CD4-positive, alpha-beta T cell treated with Interleukin-2 at 100 ng/mL for 4 hours (primary cell): Measurements from ENCODE around the gene CEP57.
"Not testable (repeated sequence)": the region's sequence is repeated elsewhere in the genome, so short reads cannot be mapped to it uniquely, and the experiment has no call there.

Source experiments
- DNase-seq: peaks from one replicate; pipeline ENCODE4 v3.0.0-alpha.2; 2020; ENCODE audit warnings: low spot score

CEP57 gene

GRCh38 chr11:95799546-95799945 lies 9.2 kb downstream of the CEP57 start:
- DNase-seq: no peak

- DNase-seq: no peak
These were observed 10.1 kb downstream of the CEP57 start for GRCh38 chr11:95800438-95800837.

- no peak for DNase-seq
These were observed 12.5 kb downstream of the CEP57 start for GRCh38 chr11:95802806-95803205.

DNA sequence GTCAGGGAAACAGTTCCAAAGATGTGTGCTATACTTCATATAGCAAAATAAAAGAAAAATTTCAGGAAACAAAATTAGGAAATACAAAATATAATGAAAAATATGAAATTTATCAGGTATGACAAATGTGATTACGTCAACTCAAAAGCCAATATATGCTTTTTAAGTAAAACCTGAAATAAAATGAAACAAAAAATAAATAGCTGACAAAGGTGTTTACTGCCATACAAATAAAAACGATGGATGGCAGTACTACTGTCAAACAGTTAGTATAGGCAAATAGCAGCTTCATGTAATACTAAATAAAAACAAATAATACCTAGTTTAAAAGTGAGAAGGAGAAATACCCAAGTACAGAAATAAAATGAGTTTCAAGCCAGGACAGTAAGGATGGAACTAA lies 13.7 kb downstream of the CEP57 start:
- DNase-seq: no peak

DNA sequence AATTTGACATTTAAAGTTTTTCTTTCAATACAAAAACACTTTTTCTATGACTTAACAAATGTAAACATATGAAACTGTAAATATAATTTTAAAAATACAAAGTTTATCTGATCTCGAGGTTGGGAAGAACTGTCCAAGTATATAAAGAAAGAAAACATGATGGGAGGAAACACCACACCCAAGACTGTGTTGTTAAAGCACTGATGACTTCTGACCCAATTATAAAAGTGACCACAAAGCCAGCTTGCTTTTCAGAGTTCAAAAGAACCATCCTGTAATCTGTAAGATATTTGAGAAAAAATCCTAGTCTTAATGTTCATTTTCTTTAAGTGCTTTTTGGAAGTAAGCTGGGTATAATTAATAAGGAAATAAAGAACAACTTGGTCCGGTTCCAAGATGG lies 15.6 kb downstream of the CEP57 start:
- DNase-seq: no peak

DNA sequence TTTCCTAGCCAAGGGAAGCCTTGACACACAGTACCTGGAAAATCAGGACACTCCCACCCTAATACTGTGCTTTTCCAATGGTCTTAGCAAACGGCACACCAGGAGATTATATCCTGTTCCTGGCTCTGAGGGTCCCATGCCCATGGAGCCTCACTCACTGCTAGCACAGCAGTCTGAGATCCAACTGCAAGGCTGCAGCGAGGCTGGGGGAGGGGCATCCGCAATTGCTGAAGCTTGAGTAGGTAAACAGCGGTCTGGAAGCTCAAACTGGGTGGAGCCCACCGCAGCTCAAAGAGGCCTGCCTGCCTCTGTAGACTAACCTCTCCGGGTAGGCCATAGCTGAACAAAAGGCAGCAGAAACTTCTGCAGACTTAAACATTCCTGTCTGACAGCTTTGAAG lies 16.2 kb downstream of the CEP57 start:
- DNase-seq: not testable (repeated sequence)

DNA sequence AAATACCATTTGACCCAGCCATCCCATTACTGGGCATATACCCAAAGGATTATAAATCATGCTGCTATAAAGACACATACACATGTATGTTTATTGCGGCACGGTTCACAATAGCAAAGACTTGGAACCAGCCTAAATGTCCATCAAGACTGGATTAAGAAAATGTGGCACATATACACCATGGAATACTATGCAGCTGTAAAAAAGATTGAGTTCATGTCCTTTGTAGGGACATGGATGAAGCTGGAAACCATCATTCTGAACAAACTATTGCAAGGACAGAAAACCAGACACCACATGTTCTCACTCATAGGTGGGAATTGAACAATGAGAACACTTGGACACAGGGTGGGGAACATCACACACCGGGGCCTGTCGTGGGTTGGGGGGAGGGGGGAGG lies 20.8 kb downstream of the CEP57 start:
- DNase-seq: not testable (repeated sequence)

DNA sequence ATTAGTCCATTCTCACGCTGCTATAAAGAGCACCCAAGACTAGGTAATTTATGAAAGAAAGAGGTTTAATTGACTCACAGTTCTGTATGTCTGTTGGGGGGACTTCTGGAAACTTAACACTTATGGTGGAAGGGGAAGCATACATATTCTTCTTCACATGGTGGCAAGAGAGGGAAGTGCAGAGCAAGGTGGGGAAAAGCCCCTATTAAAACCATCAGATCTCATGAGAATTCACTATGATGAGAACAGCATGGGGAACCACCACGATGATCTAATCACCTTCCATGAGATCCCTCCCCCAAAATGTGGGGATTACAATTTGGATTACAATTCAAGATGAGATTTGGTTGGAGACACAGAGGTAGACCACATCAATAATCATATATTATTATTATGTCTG lies 25.7 kb downstream of the CEP57 start:
- no peak for DNase-seq

- no peak for DNase-seq
These were observed 31.3 kb downstream of the CEP57 start for GRCh38 chr11:95821640-95822039.

- DNase-seq: no peak
These were observed 37.4 kb downstream of the CEP57 start for GRCh38 chr11:95827696-95828095.

DNA sequence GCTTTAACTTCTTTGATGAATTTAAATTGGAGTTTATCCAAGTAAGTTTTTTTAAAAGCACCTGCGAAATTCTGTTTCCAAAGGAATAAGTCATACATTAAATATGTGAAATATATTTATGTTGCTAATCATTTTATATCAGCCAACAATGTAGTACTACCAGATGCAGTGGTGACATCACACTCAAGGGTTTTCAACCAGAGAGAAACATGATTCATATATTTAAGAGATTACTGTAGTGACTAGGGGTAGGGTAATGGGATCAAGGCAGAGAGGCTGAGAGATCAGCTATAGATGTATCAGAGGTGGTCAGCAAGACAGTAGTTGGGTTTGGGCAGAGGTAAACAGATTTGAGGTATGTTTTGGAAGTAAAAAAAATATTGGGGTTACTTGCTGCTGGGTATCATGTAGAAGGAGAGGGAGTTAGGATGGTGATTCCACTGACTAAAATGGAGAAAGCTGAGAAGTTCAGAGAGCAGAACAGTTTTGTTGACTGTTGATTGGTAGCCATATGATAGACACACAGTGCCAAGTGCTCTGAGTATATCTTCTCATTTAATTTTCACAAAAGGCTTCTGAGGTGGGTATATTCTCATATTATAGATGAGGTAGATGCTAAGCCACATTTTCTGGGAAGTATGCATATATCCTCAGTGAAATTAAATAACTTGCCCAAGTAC lies 39.4 kb downstream of the CEP57 start:
- DNase-seq: no peak

DNA sequence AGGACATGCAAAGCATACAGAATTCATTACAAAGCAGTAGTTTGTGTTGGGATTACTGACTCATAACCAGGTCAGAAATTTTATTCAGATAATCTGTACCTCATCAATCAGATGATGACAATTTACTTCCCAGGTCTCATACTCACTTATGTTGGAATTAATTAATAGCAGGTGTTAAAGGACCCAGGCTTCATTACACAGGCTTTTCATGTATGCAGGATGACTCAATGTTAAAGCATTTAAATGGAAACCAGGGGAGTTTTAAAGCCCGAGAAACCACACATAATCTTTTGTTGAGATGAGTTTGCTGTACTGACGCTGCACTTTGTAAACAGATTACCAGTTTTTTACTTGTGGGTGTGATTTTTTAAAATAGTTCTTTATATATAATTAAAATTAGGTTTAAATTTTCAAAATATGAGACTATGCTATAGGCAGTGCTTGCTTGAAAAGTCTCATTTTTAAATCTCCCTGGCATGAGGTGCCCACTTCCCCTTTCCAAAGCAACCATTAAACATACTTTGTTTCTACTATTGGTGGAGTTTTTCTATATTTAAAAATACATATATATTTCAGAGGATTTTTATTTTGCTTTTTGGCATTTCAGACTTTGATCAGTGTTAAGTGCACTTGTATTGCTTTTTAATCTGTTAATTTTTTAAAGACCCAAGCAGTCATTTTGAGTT lies 41.0 kb downstream of the CEP57 start:
- DNase-seq: no peak

DNA sequence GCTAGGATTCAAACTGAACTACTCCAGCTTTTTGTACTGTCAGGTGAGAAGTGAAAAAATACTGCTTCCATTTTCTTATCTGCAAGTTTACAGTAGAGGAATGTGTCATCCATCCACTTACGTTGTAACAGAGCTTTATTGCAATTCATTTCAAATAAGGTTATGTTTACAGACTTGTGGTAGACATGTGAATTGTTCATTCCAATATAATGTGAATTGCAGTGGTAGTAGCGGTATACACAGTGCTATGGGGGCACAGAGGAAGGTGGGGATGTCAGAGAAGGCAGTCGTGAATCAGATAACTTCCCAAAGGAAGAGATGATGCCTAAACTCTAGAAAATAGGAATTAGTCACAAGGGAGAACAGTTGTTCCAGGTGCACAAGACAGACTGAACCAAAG lies 42.5 kb downstream of the CEP57 start:
- DNase-seq: no peak

DNA sequence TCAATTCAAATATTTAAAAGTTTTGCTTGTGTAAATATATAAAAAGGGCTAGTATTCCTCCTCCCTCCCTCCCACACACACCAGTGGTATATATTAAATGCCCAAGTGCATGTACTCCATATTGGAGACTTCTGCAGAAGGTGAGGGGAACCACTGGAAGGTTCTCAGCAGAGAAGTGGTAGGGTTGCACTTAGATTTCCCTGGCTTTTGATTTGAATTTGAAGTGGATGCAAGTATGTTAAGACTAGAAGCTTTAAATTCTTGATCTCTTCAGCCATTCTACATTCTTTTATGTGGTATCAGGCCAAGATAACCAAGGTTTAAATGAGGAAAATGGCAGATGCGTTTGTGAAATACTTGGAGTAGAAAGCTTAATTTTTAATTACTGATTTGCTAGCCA lies 43.1 kb downstream of the CEP57 start:
- no peak for DNase-seq

GRCh38 chr11:95835351-95835750 lies 45.1 kb downstream of the CEP57 start:
- DNase-seq: no peak

DNA sequence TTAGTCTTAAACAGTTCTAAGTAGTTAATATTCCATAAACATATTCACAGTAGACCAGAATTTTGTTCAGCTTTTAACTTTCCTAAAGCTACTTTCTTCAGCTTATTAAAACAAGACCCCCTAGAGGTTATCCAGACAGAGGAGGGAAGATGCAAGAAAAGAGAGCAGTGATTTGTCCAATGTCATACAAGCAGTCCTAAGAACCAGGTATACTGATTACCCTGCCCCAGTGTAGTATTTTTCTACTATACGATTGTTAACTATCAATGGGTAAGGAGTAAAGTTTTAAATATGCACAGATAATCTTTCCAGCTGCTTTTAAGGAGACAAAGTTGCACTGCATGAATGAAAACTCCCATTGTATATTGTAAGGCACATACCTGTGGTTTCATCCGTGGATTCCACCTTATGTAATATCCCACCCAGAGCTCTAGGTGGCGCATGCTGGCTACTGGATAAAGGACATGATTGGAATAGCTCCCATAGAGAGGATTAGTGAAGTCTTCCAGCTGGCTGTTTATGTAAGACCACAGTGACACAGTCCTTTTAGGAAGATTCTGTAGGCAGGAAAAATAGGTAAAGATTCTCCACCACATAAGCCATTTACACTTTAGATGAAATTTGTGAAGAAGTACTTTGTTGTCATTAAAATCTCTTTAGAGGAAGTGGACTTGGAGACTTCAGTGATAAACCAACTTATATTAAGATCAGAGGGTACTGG lies 45.6 kb downstream of the CEP57 start:
- DNase-seq: peak; percentile 69

- no peak for DNase-seq
These were observed 54.9 kb downstream of the CEP57 start for GRCh38 chr11:95845167-95845566.

DNA sequence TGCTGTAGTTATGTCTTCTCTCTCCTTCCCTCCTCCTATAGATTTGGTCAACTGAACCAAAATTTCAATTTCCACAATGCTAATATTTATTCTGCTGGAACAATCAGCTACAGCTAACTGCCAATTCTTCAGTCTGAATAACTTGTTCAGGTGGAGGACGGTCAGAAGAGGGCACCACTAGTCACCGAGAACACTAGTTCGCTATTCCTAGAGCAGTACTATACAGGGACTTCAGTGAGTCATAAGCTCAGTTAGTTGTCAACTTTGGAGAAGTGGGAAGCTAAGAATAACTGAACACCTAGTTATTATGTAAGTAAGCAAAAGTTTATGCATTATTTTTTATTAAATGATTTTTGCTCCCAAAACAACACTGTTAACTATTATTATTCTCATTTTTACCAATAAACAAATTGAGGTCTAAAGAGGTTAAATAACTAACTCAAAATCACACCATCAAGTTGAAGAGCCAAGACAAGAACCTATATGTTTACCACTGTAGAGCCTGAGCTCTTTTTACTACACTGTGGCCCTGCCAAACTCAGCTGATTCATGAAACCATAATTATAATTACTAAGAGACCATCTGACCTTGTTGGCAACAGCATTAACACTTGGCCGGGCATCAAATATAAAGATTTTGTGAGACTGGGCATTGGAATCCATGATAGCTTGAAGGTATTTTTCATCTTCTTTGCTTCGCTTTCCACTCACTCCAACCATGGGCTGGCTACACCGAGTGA lies 59.0 kb downstream of the CEP57 start:
- peak; percentile 27 for DNase-seq

- no peak for DNase-seq
These were observed 59.8 kb downstream of the CEP57 start for GRCh38 chr11:95850137-95850536.

GRCh38 chr11:95853138-95853537 lies 62.8 kb downstream of the CEP57 start:
- DNase-seq: no peak

- DNase-seq: no peak
These were observed 63.6 kb downstream of the CEP57 start for GRCh38 chr11:95853862-95854261.

- DNase-seq: not testable (repeated sequence)
These were observed 64.1 kb downstream of the CEP57 start for GRCh38 chr11:95854362-95854761.

DNA sequence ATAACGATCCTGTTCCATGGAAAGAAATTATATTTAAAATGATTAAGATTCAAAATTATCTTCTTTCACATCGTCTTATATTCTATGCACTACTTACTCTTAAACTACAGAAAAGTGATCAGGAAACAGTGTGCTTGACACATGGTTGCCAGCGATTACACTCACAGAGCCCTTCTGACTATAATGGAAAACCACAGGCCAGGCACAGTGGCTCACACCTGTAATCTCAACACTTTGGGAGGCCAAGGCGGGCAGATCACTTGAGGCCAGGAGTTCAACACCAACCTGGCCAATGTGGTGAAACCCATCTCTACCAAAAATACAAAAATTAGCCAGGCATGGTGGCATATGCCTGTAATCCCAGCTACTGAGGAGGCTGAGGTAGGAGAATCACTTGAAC lies 69.7 kb downstream of the CEP57 start:
- not testable (repeated sequence) for DNase-seq
